Neural progenitor cell (in vitro differentiated cells): Measurements from ENCODE around the gene PTPA. TPM values are rescaled to one million over a fixed set of nuclear protein-coding genes. Genes with fewer than 3 reads are reported as not detected.

ENCODE experiments used
- DNase-seq: peaks from one replicate; pipeline ENCODE4 v3.0.0-alpha.2; 2016; ENCODE audit warnings: low spot score
- H2AFZ ChIP-seq: fragments of 200-600 bp; sonication (generic); replicated peaks from 2 replicates; pipeline ENCODE4 v1.6.1; 2016; ENCODE audit warnings: antibody characterized with exemption
- H3F3A ChIP-seq: fragments of 200-600 bp; sonication (generic); 2 replicates; pipeline ENCODE4 v1.6.1; 2016; ENCODE audit warnings: antibody characterized with exemption, low read depth
- H3K27ac ChIP-seq: fragments of 200-600 bp; sonication (generic); 2 replicates; pipeline ENCODE4 v1.5.1; 2016; ENCODE audit warnings: mild to moderate bottlenecking
- H3K27me3 ChIP-seq: fragments of 200-600 bp; sonication (generic); 2 replicates; pipeline ENCODE4 v1.6.1; 2016; ENCODE audit warnings: mild to moderate bottlenecking, moderate library complexity
- H3K36me3 ChIP-seq: fragments of 200-600 bp; sonication (generic); 2 replicates; pipeline ENCODE4 v1.5.1; 2016
- H3K4me1 ChIP-seq: fragments of 200-600 bp; sonication (generic); 2 replicates; pipeline ENCODE4 v1.6.1; 2016; ENCODE audit warnings: mixed run types
- H3K4me2 ChIP-seq: fragments of 200-600 bp; sonication (generic); 2 replicates; pipeline ENCODE4 v1.6.1; 2016
- H3K4me3 ChIP-seq: fragments of 200-600 bp; sonication (generic); 2 replicates; pipeline ENCODE4 v1.5.1; 2016
- H3K79me2 ChIP-seq: fragments of 200-600 bp; sonication (generic); 2 replicates; pipeline ENCODE4 v1.6.1; 2016; ENCODE audit warnings: low read depth
- H3K9ac ChIP-seq: fragments of 200-600 bp; sonication (generic); 2 replicates; pipeline ENCODE4 v1.6.1; 2016
- H3K9me3 ChIP-seq: fragments of 200-600 bp; sonication (generic); 2 replicates; pipeline ENCODE4 v1.5.1; 2016; ENCODE audit warnings: low read depth
- H4K20me1 ChIP-seq: fragments of 200-600 bp; sonication (generic); 2 replicates; pipeline ENCODE4 v1.6.1; 2016; ENCODE audit warnings: low read depth
- H3K27ac Mint-ChIP-seq: 3 replicates; pipeline ENCODE4 v1.8.0; 2021; ENCODE audit warnings: mixed read lengths
- H3K27me3 Mint-ChIP-seq: 2 replicates; pipeline ENCODE4 v1.8.0; 2022; ENCODE audit warnings: low read depth, mild to moderate bottlenecking, inconsistent platforms, moderate library complexity, mixed read lengths; ENCODE audit not compliant: insufficient read depth
- H3K36me3 Mint-ChIP-seq: 3 replicates; pipeline ENCODE4 v1.8.0; 2021; ENCODE audit warnings: mixed read lengths
- H3K4me1 Mint-ChIP-seq: 3 replicates; pipeline ENCODE4 v1.8.0; 2021; ENCODE audit warnings: mixed read lengths
- H3K4me3 Mint-ChIP-seq: 3 replicates; pipeline ENCODE4 v1.8.0; 2021; ENCODE audit warnings: mild to moderate bottlenecking, moderate library complexity, mixed read lengths
- H3K9me3 Mint-ChIP-seq: 3 replicates; pipeline ENCODE4 v1.8.0; 2020; ENCODE audit warnings: mixed read lengths
- EZH2 ChIP-seq: fragments of 200-600 bp; sonication (generic); IDR thresholded peaks from 2 replicates; pipeline ENCODE4 v1.6.1; 2017; ENCODE audit warnings: antibody characterized with exemption, mild to moderate bottlenecking, moderate library complexity
- EZH2phosphoT487 ChIP-seq: fragments of 200-600 bp; sonication (generic); IDR thresholded peaks from 2 replicates; pipeline ENCODE4 v1.6.1; 2017; ENCODE audit warnings: antibody characterized with exemption
- total RNA-seq: library from RNA; depleted of rRNA; stranded (reverse); fragments of >200 nt; gene quantifications from 2 replicates; pipeline ENCODE4 v1.2.3, GENCODE V29; 2015; ENCODE audit warnings: low replicate concordance
- TF ChIP-seq, protein P1 (sequence below): fragments of 200-600 bp; sonication (generic); IDR thresholded peaks from 2 replicates; pipeline ENCODE4 v1.5.1; 2017; ENCODE audit warnings: antibody characterized with exemption, mild to moderate bottlenecking

Gene PTPA
- total RNA-seq, 1 donor from 2014 or later, result 82.4 TPM

DNA sequence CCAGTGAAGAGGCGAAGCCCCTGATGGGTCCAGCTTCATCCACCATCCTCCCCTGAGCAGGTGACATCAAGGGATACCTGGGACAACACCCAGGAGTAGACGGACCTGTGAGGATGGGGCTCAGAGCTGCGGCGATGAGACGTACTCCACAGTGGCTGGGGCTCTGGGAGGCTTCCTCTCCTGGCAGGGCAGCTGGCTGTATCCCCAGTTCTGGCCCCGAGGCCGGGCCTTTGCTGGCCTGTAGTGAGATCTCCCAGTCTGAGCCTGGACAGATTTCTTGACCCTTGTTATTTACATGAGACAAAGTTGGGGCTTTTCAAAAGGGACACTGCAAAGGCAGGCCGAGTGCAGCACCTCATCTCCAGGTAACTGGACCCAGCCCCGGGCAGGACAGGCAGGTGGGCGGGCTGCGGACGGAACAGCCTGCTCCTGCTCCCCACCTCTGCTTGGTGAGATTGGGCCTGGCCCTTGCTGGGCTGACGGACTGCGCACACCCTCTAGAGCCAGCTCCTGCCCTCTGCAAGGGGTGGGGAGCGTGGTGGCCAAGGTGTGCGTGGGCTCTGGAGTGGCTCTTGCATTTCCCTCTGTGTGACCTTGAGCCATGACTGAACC is 43.8 kb downstream of the PTPA start:
- Histone ChIP-seq H4K20me1 (no peaks in the 10 kb centered on the region), H3K36me3 (no peaks in the 10 kb centered on the region), H3K9me3 (no peaks in the 10 kb centered on the region), H3K9ac (no peak overlapping the region), H3F3A (no peaks in the 10 kb centered on the region), H3K27ac (no peak overlapping the region), H3K79me2 (no peaks in the 10 kb centered on the region), H3K4me2 (no peak overlapping the region), H3K27me3 (no peaks in the 10 kb centered on the region), H3K4me3 (no peak overlapping the region), H3K4me1 (no peaks in the 10 kb centered on the region), H2AFZ (no peak overlapping the region)
- no peak overlapping the region for H3K4me3 Mint-ChIP-seq
- no peak overlapping the region for H3K27ac Mint-ChIP-seq
- peaks cover 5% of the 10 kb centered on the region for H3K4me1 Mint-ChIP-seq
- H3K27me3 Mint-ChIP-seq, result peaks cover 2% of the 10 kb centered on the region
- no peaks in the 10 kb centered on the region for H3K9me3 Mint-ChIP-seq
- peaks cover 9% of the 10 kb centered on the region for H3K36me3 Mint-ChIP-seq
- DNase-seq, result no peak
- no peak for TF ChIP-seq EZH2
- TF ChIP-seq EZH2phosphoT487, result no peak
- TF ChIP-seq, protein P1, sequence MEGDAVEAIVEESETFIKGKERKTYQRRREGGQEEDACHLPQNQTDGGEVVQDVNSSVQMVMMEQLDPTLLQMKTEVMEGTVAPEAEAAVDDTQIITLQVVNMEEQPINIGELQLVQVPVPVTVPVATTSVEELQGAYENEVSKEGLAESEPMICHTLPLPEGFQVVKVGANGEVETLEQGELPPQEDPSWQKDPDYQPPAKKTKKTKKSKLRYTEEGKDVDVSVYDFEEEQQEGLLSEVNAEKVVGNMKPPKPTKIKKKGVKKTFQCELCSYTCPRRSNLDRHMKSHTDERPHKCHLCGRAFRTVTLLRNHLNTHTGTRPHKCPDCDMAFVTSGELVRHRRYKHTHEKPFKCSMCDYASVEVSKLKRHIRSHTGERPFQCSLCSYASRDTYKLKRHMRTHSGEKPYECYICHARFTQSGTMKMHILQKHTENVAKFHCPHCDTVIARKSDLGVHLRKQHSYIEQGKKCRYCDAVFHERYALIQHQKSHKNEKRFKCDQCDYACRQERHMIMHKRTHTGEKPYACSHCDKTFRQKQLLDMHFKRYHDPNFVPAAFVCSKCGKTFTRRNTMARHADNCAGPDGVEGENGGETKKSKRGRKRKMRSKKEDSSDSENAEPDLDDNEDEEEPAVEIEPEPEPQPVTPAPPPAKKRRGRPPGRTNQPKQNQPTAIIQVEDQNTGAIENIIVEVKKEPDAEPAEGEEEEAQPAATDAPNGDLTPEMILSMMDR, result no peak

DNA sequence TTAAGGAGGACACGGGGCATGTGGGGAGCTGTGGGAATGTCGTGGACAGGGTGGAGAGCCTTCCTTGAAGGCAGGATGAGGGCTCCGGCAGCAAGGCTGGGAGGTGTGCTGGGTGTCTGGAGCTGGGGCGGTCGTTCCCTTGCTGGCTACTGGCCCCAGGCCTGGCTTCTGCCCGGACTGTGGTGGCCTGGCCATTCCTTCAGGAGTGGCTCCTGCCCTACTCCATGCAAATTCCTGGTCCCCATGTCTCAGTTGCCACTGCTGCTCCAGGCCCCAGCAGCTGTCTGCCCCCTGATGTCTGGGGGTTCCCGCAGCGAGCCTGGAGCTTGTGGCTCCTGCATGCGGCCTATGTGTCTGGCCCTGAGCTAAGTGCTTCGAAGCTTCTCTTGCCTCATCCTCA is 44.9 kb downstream of the PTPA start:
- no peaks in the 10 kb centered on the region for H3K9me3 ChIP-seq
- Mint-ChIP-seq H3K36me3 (peaks cover 9% of the 10 kb centered on the region), H3K27me3 (peaks cover 3% of the 10 kb centered on the region), H3K4me1 (peaks cover 5% of the 10 kb centered on the region), H3K27ac (no peak overlapping the region), H3K9me3 (no peaks in the 10 kb centered on the region), H3K4me3 (no peak overlapping the region)
- no peaks in the 10 kb centered on the region for H3K36me3 ChIP-seq
- no peaks in the 10 kb centered on the region for H4K20me1 ChIP-seq
- no peaks in the 10 kb centered on the region for H3K79me2 ChIP-seq
- no peak overlapping the region for H3K9ac ChIP-seq
- H3F3A ChIP-seq, result no peaks in the 10 kb centered on the region
- H3K27me3 ChIP-seq, result no peaks in the 10 kb centered on the region
- TF ChIP-seq, protein P1, result no peak
- TF ChIP-seq EZH2, result no peak
- no peak overlapping the region for H3K27ac ChIP-seq
- no peak overlapping the region for H3K4me2 ChIP-seq
- H2AFZ ChIP-seq, result no peak overlapping the region
- DNase-seq, result no peak
- no peak overlapping the region for H3K4me3 ChIP-seq
- no peaks in the 10 kb centered on the region for H3K4me1 ChIP-seq

DNA sequence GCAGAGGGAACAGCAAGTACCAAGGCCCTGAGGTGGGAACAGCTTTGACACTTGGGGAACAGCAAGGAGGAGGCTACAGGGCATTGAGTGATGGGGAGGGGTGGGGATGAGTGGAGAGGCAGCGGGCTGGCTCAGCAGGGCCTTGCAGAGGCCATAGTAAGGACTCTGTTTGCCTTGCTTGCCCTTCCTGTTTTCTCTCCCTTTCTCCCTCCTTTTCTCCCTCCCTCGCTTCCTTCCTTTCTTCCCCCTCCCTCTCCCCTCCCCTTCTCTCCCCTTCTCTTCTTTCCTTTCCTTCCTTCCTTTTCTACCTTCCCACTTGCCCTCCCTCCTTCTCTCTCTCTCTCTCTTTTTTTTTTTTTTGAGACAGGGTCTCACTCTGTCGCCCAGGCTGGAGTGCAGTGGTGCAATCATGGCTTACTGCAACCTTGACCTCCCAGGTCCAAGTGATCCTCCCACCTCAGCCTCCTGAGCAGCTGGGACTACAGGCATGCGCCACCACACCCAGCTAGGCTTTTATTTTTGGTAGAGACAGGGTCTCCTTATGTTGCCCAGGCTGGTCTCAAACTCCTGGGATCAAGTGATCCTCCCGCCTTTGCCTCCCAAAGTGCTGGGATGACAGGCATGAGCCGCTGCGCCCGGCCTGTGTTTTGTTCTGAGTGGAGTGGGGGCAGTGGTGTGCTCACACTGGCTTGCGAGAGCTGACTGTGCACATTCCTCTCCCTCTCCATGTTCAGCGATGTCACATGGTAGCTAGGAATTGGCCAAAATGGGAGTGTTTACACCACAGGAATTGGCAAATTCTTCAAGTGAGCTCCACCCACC is 49.7 kb downstream of the PTPA start:
- Histone ChIP-seq H3K4me3 (no peak overlapping the region), H3K36me3 (no peaks in the 10 kb centered on the region), H3K27me3 (no peaks in the 10 kb centered on the region), H3F3A (peaks cover 7% of the 10 kb centered on the region), H3K27ac (no peak overlapping the region), H3K9ac (no peak overlapping the region), H4K20me1 (no peaks in the 10 kb centered on the region), H2AFZ (no peak overlapping the region), H3K4me2 (no peak overlapping the region), H3K79me2 (no peaks in the 10 kb centered on the region), H3K4me1 (no peaks in the 10 kb centered on the region), H3K9me3 (no peaks in the 10 kb centered on the region)
- peaks cover 3% of the 10 kb centered on the region for H3K9me3 Mint-ChIP-seq
- no peak for DNase-seq
- peaks cover 2% of the 10 kb centered on the region for H3K27me3 Mint-ChIP-seq
- peaks cover 11% of the 10 kb centered on the region for H3K36me3 Mint-ChIP-seq
- H3K4me1 Mint-ChIP-seq, result peaks cover 12% of the 10 kb centered on the region
- TF ChIP-seq, protein P1, result no peak
- TF ChIP-seq EZH2, result no peak
- no peak for TF ChIP-seq EZH2phosphoT487
- no peak overlapping the region for H3K4me3 Mint-ChIP-seq
- no peak overlapping the region for H3K27ac Mint-ChIP-seq
